Right atrium auricular region (tissue), 2 donors: ENCODE results near the gene PCNT. TPM values are rescaled to one million over a fixed set of nuclear protein-coding genes. Genes with fewer than 3 reads are reported as not detected.

Source experiments
- DNase-seq: peaks from one replicate; pipeline ENCODE4 v3.0.0-alpha.2; 2019; ENCODE audit warnings: low spot score
- H3K27ac ChIP-seq, 2 donors: fragments of 200-600 bp; sonication (generic); 1 replicate in 1 of 2; 2 replicates in 1 of 2; pipeline ENCODE4 v1.5.1; 2016 to 2019
- H3K27me3 ChIP-seq, 2 donors: fragments of 200-600 bp; sonication (generic); one replicate each; pipeline versions ENCODE4 v1.5.1 to v1.6.0; 2017 to 2019
- H3K36me3 ChIP-seq: fragments of 200-600 bp; sonication (generic); one replicate; pipeline ENCODE4 v1.5.1; 2016
- H3K4me1 ChIP-seq, 2 donors: fragments of 200-600 bp; sonication (generic); one replicate each; pipeline versions ENCODE4 v1.5.1 to v1.6.0; 2017 to 2019
- H3K4me3 ChIP-seq, 2 donors: fragments of 200-600 bp; sonication (generic); 1 replicate in 1 of 2; 2 replicates in 1 of 2; pipeline ENCODE4 v1.5.1; 2017 to 2019; ENCODE audit warnings: mild to moderate bottlenecking in 1 of 2, moderate library complexity in 1 of 2
- H3K9me3 ChIP-seq, 2 donors: fragments of 200-600 bp; sonication (generic); one replicate each; pipeline ENCODE4 v1.5.1; 2019
- total RNA-seq, 2 donors: library from RNA; depleted of rRNA; stranded (reverse); fragments of >200 nt; gene quantifications; one replicate each; pipeline ENCODE4 v1.1.0, GENCODE V29; 2016
- TF ChIP-seq, protein P1 (sequence below), 2 donors: fragments of 200-600 bp; sonication (generic); IDR thresholded peaks; one replicate each; pipeline ENCODE4 v1.5.1; 2019; ENCODE audit warnings: antibody characterized with exemption in 2 of 2

Gene PCNT
- total RNA-seq, 2 donors from 2014 or later = 31.7 to 40.3 TPM

DNA sequence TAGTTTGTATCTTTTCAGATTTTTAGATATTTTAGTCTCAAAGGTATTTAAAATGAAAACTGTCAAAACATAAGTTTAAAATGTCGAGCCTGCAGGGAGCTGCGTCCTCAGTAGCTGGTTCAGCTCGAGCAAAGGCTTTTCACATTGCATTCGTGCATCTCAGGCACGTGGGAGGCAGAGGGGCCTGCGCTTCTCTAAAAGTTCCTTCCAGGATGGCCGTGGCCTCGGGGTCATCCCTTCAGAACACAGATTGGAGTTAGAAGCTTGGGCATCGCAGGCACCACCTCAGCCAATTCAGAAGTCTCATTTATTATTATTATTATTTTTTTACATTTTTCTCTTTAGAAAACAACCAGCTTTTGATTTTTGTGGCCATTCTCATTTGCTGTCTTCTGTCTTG lies 67.8 kb downstream of the PCNT start:
- Histone ChIP-seq H3K27ac (no peak overlapping the region), H3K36me3 (peaks cover 48% of the 10 kb centered on the region), H3K4me3 (no peak overlapping the region), H3K4me1 (peaks cover 0 to 8% of the 10 kb centered on the region in 2 donors), H3K27me3 (no peaks in the 10 kb centered on the region), H3K9me3 (no peaks in the 10 kb centered on the region)
- TF ChIP-seq, protein P1, sequence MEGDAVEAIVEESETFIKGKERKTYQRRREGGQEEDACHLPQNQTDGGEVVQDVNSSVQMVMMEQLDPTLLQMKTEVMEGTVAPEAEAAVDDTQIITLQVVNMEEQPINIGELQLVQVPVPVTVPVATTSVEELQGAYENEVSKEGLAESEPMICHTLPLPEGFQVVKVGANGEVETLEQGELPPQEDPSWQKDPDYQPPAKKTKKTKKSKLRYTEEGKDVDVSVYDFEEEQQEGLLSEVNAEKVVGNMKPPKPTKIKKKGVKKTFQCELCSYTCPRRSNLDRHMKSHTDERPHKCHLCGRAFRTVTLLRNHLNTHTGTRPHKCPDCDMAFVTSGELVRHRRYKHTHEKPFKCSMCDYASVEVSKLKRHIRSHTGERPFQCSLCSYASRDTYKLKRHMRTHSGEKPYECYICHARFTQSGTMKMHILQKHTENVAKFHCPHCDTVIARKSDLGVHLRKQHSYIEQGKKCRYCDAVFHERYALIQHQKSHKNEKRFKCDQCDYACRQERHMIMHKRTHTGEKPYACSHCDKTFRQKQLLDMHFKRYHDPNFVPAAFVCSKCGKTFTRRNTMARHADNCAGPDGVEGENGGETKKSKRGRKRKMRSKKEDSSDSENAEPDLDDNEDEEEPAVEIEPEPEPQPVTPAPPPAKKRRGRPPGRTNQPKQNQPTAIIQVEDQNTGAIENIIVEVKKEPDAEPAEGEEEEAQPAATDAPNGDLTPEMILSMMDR (IDR thresholded peaks at IDR 0.05) = no peak
- DNase-seq = no peak

DNA sequence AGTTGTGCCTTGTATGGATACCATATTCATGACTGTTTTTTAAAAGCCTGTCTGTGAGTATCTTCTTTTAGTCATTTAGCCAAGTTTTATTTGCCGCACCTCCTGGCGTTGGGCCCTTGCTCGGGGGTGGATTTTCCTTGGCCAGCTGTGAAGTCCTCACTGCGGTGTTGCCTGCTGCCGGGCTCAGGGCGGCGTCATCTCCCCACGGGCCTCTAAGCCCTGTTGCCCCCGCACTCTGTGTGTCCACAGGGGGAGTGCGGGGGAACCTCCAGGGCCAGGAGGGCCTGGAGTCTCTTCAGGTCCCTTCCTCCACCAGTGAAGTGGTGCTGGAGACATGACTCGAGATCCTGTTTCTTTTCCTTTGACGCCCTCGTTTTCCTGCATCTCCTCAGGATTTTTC lies 69.0 kb downstream of the PCNT start:
- Histone ChIP-seq H3K27ac (no peak overlapping the region), H3K4me3 (no peak overlapping the region)
- DNase-seq = no peak

DNA sequence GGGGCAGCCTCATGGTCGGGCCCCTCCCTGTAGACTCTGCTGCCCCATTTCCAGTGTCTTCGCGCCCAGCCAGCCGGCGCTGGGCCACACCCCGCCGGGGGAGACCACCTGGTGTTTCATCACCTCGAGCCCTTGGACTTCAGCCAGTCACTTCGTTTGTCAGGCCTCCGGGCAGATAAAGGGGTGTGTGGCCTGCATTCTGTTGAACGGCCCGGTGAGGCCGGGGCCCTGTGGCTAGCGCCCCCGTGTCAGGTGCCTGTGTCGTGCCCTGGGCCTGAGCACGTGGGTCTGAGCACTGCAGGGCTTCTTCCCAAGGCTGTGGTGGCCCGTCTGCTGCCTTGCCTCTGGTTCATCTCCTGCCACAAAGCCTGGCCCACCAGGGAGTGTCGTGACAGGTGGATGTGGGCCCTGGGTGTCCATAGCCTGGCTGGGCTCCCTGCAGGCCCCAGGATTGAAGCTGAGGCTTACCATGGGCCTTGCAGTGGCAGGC lies 69.5 kb downstream of the PCNT start:
- Histone ChIP-seq H3K4me3 (no peak overlapping the region), H3K36me3 (peaks cover 57% of the 10 kb centered on the region), H3K9me3 (no peaks in the 10 kb centered on the region), H3K27me3 (no peaks in the 10 kb centered on the region), H3K4me1 (peaks cover 0 to 8% of the 10 kb centered on the region in 2 donors), H3K27ac (no peak overlapping the region)
- TF ChIP-seq, protein P1 (IDR thresholded peaks at IDR 0.05) = no peak
- no peak for DNase-seq

More for the DNA sequence above, 69.0 kb downstream of the PCNT start:
- H3K27me3 ChIP-seq = no peaks in the 10 kb centered on the region
- H3K36me3 ChIP-seq = peaks cover 52% of the 10 kb centered on the region
- TF ChIP-seq, protein P1 (IDR thresholded peaks at IDR 0.05) = no peak
- peaks cover 0 to 8% of the 10 kb centered on the region in 2 donors for H3K4me1 ChIP-seq
- no peaks in the 10 kb centered on the region for H3K9me3 ChIP-seq

DNA sequence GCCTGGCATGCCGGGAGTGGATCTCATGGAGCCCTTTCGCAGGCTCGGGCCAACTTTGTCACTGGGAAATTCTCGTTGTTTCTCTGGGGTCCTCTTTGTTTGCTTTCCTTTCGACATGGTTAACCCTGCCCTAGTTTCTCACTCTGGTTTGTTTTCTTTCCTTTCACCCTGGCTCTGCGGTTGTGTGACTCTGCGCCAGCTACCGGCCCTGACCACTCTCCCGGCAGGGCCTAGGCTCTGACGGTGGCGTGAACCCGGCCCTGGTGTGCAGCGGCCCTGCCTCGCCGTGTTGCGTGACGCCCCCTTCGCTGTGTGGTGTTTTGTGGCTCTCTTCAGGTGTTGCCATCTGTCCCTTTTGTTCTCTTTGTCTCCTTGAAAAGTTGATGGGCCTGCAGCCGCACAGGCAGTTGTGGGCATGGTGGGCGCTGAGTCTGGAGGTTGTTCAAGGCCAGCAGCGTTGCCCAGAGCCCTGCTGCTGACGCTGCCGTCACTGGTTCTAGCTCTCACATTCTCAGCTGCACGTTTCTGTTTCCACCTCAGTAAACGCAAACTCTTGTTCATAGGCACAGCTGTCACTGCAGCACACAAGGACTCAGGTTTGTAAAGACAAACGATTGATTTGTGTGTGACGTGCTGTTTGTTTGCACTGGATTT lies 70.1 kb downstream of the PCNT start:
- no peak for DNase-seq
- Histone ChIP-seq H3K27ac (no peak overlapping the region), H3K36me3 (peaks cover 57% of the 10 kb centered on the region), H3K27me3 (no peaks in the 10 kb centered on the region), H3K4me1 (peaks cover 0 to 8% of the 10 kb centered on the region in 2 donors), H3K4me3 (no peak overlapping the region), H3K9me3 (no peaks in the 10 kb centered on the region)
- TF ChIP-seq, protein P1 (IDR thresholded peaks at IDR 0.05) = no peak

DNA sequence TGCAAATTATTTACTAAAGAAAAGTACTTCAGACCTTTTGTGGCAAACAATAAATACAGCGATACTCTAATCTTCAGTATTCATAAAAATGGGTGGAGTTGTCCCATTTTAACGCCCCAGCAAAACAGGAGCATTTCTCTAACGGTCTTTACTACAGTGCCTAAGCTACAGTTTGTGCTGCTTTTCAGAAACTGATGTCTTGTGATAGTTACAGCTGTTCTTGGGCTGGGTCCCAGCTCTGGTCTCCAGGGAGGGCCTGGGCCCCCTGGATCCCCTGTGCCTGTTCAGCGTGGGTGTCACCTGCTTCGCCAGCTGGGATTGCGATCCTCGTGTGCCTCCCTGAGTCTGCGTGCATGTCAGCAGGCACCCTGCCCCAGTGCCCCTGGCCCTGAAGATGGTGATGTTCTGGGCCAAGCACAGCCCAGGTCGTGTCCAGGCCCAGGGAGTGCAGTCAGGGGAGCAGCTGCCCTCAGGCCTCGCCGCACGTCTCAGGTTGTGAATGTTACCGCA lies 70.7 kb downstream of the PCNT start:
- no peak for DNase-seq
- Histone ChIP-seq H3K4me1 (peaks cover 0 to 8% of the 10 kb centered on the region in 2 donors), H3K27me3 (no peaks in the 10 kb centered on the region), H3K9me3 (no peaks in the 10 kb centered on the region), H3K4me3 (no peak overlapping the region), H3K27ac (no peak overlapping the region), H3K36me3 (peaks cover 57% of the 10 kb centered on the region)
- TF ChIP-seq, protein P1 (IDR thresholded peaks at IDR 0.05) = no peak
